ENCODE measurements around the gene CACNA1D.

The CACNA1D gene

GRCh38 chr3:53750253-53751210, 256.1 kb downstream of the CACNA1D start:
- DNase-seq (ENCODE audit: low read depth): no peak

- no peak for DNase-seq (ENCODE audit: low read depth)
Observed at GRCh38 chr3:53753518-53754183, 259.2 kb downstream of the CACNA1D start.

GRCh38 chr3:53754325-53754724, 259.9 kb downstream of the CACNA1D start:
- DNase-seq (ENCODE audit: low read depth): no peak

GRCh38 chr3:53758846-53759245, 264.4 kb downstream of the CACNA1D start:
- no peak for DNase-seq (ENCODE audit: low read depth)

- no peak for DNase-seq (ENCODE audit: low read depth)
Observed at GRCh38 chr3:53763353-53763752, 268.9 kb downstream of the CACNA1D start.

GRCh38 chr3:53764026-53764775, 269.8 kb downstream of the CACNA1D start:
- no peak for DNase-seq (ENCODE audit: low read depth)

GRCh38 chr3:53765753-53766152, 271.3 kb downstream of the CACNA1D start:
- DNase-seq (ENCODE audit: low read depth): no peak

- DNase-seq (ENCODE audit: low read depth): no peak
Observed at GRCh38 chr3:53766706-53767105, 272.3 kb downstream of the CACNA1D start.

- peak; percentile 3 for DNase-seq (ENCODE audit: low read depth)
Observed at GRCh38 chr3:53768478-53769459, 274.4 kb downstream of the CACNA1D start.

- no peak for DNase-seq (ENCODE audit: low read depth)
Observed at GRCh38 chr3:53772562-53772961, 278.2 kb downstream of the CACNA1D start.

- DNase-seq (ENCODE audit: low read depth): peak; percentile 76
Observed at GRCh38 chr3:53773021-53773436, 278.6 kb downstream of the CACNA1D start.

- DNase-seq (ENCODE audit: low read depth): peak; percentile 90
Observed at GRCh38 chr3:53773611-53774368, 279.4 kb downstream of the CACNA1D start.

GRCh38 chr3:53774414-53774813, 280.0 kb downstream of the CACNA1D start:
- DNase-seq (ENCODE audit: low read depth): no peak

- no peak for DNase-seq (ENCODE audit: low read depth)
Observed at GRCh38 chr3:53775018-53775417, 280.6 kb downstream of the CACNA1D start.

- peak; percentile 65 for DNase-seq (ENCODE audit: low read depth)
Observed at GRCh38 chr3:53775834-53776251, 281.4 kb downstream of the CACNA1D start.

GRCh38 chr3:53776494-53777101, 282.2 kb downstream of the CACNA1D start:
- peak; percentile 71 for DNase-seq (ENCODE audit: low read depth)

GRCh38 chr3:53777468-53777867, 283.1 kb downstream of the CACNA1D start:
- no peak for DNase-seq (ENCODE audit: low read depth)

GRCh38 chr3:53778153-53778552, 283.7 kb downstream of the CACNA1D start:
- DNase-seq (ENCODE audit: low read depth): no peak

GRCh38 chr3:53780171-53780570, 285.8 kb downstream of the CACNA1D start:
- no peak for DNase-seq (ENCODE audit: low read depth)

GRCh38 chr3:53780806-53781205, 286.4 kb downstream of the CACNA1D start:
- no peak for DNase-seq (ENCODE audit: low read depth)
